NB4 (cell line): Measurements from ENCODE around the gene KRTAP2-4.

ENCODE experiments used
- MAX ChIP-seq: IDR thresholded peaks from 2 replicates; pipeline ENCODE4 v1.6.1; 2011; ENCODE audit warnings: low read depth, low read length
- MYC ChIP-seq: IDR thresholded peaks from 2 replicates; pipeline ENCODE4 v1.6.1; 2011; ENCODE audit warnings: low read depth, low read length
- POLR2A ChIP-seq: IDR thresholded peaks from 2 replicates; pipeline ENCODE4 v1.6.1; 2011; ENCODE audit warnings: mild to moderate bottlenecking; ENCODE audit not compliant: insufficient read length; ENCODE audit errors: extremely low read depth
- TF ChIP-seq, protein P1 (sequence below): IDR thresholded peaks from one replicate; pipeline ENCODE4 v1.5.1; 2012; ENCODE audit warnings: low read depth, low read length

- TF ChIP-seq, protein P1, sequence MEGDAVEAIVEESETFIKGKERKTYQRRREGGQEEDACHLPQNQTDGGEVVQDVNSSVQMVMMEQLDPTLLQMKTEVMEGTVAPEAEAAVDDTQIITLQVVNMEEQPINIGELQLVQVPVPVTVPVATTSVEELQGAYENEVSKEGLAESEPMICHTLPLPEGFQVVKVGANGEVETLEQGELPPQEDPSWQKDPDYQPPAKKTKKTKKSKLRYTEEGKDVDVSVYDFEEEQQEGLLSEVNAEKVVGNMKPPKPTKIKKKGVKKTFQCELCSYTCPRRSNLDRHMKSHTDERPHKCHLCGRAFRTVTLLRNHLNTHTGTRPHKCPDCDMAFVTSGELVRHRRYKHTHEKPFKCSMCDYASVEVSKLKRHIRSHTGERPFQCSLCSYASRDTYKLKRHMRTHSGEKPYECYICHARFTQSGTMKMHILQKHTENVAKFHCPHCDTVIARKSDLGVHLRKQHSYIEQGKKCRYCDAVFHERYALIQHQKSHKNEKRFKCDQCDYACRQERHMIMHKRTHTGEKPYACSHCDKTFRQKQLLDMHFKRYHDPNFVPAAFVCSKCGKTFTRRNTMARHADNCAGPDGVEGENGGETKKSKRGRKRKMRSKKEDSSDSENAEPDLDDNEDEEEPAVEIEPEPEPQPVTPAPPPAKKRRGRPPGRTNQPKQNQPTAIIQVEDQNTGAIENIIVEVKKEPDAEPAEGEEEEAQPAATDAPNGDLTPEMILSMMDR = no peak
- TF ChIP-seq POLR2A (no peak), MYC (no peak), MAX (no peak)
Measured at GRCh38 chr17:41015454-41015853, 50.2 kb downstream of the KRTAP2-4 start.
